ENCODE measurements around the gene COG4.

COG4 gene

GRCh38 chr16:70520612-70521297 is 2.6 kb downstream of the COG4 start:
- no peak for TF ChIP-seq CTCF (conservative IDR thresholded peaks at IDR 0.05; ENCODE audit: low read length)
- no peak overlapping the region for H3K4me3 ChIP-seq (ENCODE audit: low read length)
- DNase-seq (ENCODE audit: low read depth): peak; percentile 67

GRCh38 chr16:70512456-70512855 is 10.9 kb downstream of the COG4 start:
- no peak overlapping the region for H3K4me3 ChIP-seq (ENCODE audit: low read length)
- TF ChIP-seq CTCF (conservative IDR thresholded peaks at IDR 0.05; ENCODE audit: low read length): no peak
- peak; percentile 48 for DNase-seq (ENCODE audit: low read depth)

GRCh38 chr16:70511833-70512232 is 11.5 kb downstream of the COG4 start:
- no peak overlapping the region for H3K4me3 ChIP-seq (ENCODE audit: low read length)
- TF ChIP-seq CTCF (conservative IDR thresholded peaks at IDR 0.05; ENCODE audit: low read length): no peak
- DNase-seq (ENCODE audit: low read depth): no peak

- no peak for DNase-seq (ENCODE audit: low read depth)
- no peak for TF ChIP-seq CTCF (conservative IDR thresholded peaks at IDR 0.05; ENCODE audit: low read length)
- H3K4me3 ChIP-seq (ENCODE audit: low read length): no peak overlapping the region
Observed at GRCh38 chr16:70510216-70510615, 13.1 kb downstream of the COG4 start.

- DNase-seq (ENCODE audit: low read depth): no peak
- no peak overlapping the region for H3K4me3 ChIP-seq (ENCODE audit: low read length)
- TF ChIP-seq CTCF (conservative IDR thresholded peaks at IDR 0.05; ENCODE audit: low read length): no peak
Observed at GRCh38 chr16:70508752-70509151, 14.6 kb downstream of the COG4 start.

- TF ChIP-seq CTCF (conservative IDR thresholded peaks at IDR 0.05; ENCODE audit: low read length): no peak
- DNase-seq (ENCODE audit: low read depth): no peak
Observed at GRCh38 chr16:70496513-70496912, 26.8 kb downstream of the COG4 start.

GRCh38 chr16:70495425-70496182 is 27.8 kb downstream of the COG4 start:
- no peak for TF ChIP-seq CTCF (conservative IDR thresholded peaks at IDR 0.05; ENCODE audit: low read length)
- no peak overlapping the region for H3K4me3 ChIP-seq (ENCODE audit: low read length)
- no peak for DNase-seq (ENCODE audit: low read depth)

More at GRCh38 chr16:70496513-70496912, 26.8 kb downstream of the COG4 start:
- H3K4me3 ChIP-seq (ENCODE audit: low read length): no peak overlapping the region
